GM18858 (cell line): ENCODE data around the gene HNRNPH1.

ENCODE experiments used
- ATAC-seq: cut with Tn5 transposase; IDR thresholded peaks from one replicate; pipeline ENCODE4 v1.9.1; 2021; ENCODE audit not compliant: unreplicated experiment

HNRNPH1 gene

DNA sequence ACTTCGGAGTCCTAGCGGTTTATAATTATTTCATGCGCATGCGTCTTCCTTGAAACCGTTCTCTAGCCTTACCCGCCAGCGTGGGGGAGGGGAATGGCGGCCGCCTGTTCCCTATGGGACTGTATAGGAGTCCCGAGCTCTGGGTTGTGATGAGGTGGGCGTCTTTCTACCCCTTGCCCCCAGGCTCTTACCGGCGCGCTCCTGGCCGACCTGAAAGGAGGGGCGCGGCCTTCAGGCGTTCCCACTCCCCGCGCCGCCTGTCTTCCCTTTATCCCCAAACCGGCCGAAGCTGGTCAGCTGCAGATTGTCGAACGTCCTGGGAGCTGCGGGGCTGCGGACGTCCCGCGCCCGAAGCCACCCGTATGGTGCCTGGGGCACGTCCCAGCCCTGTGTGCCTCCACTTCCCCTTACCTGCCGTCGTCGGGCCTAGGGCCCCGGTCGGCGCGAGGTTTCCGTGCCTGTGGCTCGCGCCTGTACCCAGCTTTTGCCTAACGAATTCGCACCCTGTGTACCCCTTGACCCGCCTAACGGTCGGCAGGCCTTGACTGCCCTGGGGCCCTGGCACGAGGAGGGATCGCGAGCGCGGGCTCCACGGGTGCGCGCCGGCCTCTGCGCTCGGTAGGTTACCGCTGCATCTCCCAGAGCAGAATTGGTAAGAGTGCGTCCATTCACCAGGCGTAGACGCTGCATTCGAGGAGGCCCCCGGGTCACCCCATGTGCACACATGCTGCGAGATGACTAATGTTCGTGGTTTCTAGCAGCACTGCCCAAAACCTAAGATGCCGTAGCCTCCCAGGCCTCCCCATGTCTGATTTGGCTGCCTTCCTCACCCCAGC, 653 bp upstream of the HNRNPH1 start:
- no peak for ATAC-seq

DNA sequence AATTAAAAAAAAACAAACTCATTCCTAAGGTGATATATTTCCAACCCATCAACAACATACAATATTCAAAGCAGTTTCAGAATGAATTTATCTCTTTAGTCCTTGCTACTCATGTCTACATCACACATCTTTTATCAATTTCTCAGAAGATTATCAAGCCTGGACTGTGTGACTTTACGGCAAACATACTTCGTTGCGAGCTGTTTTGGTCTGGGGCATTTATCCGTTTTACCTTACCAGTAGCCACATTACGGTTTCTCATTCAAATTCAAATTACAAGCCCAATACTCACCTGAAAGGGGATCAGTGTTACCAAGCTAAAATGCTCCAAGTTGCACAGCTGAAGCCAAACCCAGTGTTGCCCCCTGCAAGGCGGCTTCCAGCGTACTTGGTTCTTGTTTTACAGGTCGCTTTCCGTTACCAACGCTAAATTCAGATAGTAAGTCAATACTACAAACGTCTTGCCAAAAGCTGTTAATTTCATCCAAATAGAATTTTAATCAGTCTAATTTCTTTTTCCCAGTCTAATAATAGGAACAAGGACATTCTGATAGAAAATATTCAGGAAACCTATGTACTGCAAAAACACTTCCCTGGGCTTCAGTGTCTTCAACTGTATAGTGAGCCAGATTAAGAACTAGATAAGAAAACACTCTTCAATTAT, 1.8 kb downstream of the HNRNPH1 start:
- no peak for ATAC-seq

DNA sequence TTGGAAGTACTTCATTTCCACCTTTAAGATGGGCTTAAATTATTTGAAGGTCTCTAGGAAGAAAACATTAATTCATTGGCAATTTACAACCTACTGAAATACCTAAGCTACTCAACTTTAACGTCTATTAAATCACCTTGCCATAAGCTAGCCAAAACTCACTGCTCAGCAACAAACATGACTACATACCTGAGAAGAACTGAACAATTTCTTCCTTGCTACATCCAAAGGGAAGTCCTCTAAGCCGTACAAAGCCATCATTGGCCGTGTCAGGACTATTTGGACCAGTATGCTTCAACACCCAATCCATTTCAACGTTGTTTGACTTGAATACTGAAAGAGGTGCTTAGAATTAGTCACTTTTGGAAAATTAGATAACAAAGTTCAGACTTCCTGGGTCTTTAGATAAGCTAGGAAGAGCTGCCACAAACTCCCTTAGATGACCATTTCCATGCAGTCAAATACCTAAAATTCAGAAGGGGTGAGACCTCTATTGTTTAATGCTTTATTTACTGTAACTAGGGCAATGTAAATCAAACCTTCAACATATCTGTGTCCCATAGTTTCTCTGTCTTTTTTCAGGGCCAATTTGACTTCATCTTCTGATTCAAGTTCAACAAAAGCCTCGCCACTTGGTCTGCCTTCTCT, 2.6 kb downstream of the HNRNPH1 start:
- no peak for ATAC-seq

DNA sequence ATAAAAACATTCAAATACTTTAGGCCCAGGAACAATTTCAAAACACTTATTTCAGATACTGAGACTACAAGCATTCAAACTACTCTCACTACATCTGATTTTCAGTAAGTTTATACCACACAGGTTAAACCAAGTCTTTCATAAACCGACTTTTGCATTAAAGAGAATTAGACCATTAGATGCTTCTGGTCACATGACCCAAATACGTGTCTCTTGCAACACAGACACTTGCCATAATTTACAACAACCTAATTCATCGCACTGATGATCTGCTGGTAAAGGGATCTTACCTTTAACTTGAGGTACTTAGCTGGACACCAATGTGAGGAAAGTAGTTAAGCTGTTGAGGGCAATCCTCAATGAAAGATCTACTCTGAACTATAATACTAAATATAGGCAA, 3.2 kb downstream of the HNRNPH1 start:
- ATAC-seq = no peak

DNA sequence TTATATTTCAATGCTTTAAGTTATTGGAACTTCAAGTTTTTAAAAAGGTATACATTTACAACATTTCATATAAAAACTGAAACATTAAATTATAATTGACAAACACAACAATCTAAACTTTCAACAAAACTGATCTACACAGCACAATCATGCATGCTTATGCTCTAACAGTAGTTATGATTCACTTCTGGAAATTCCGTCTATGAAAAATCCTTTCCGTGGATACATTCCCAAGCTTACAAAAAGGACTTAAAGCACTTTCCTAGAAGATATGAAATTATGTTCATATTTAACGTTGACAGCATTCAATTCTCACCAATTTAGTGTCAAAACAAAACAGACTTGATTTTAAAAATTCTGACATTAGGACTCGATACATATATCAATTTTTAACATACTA, 3.7 kb downstream of the HNRNPH1 start:
- ATAC-seq = no peak

DNA sequence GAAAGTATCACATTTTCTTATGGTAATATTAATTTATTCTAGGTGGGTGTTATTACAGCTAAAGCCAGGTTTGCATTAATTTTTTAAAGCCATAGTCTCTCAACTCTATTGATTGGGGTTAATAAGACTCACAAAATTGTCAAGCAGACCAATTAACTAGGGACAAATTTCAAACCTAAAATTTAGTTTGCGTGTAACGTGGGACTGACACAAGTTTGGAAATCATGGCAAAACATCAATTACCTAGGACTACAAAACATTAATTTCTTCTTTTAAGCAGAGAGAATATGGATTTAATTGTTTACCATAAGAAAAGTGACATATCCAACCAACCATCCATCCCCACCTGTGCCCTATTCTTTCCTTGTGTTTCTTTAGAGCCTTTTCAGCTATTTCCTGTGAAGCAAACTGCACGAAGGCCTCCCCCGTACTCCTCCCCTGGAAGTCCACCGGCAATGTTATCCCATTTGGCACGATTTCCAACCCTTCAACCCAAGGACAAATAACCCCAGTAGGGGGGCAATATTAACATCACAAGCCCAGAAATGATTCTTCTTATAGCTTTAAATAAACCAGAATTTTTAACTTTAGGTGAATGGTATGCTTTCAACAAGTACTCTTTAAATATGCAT, 4.4 kb downstream of the HNRNPH1 start:
- ATAC-seq = no peak

DNA sequence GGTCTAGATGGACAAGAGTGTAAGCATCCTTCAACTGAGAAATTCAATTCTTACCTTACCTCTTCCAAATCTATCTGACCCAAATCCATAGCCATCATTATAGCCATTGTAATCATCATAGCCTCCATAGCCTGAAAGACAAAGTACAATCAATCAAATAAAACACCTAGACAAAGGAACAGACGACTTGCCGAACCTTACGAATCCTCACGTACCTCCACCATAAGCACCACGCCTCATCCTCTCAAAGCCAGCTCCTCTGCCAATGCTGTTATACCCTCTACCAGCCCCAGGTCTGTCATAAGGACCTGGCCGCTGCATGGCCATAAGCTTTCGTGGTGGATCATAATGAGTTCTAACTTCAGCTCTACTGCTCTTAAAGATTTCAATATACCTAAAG, 5.5 kb downstream of the HNRNPH1 start:
- no peak for ATAC-seq

DNA sequence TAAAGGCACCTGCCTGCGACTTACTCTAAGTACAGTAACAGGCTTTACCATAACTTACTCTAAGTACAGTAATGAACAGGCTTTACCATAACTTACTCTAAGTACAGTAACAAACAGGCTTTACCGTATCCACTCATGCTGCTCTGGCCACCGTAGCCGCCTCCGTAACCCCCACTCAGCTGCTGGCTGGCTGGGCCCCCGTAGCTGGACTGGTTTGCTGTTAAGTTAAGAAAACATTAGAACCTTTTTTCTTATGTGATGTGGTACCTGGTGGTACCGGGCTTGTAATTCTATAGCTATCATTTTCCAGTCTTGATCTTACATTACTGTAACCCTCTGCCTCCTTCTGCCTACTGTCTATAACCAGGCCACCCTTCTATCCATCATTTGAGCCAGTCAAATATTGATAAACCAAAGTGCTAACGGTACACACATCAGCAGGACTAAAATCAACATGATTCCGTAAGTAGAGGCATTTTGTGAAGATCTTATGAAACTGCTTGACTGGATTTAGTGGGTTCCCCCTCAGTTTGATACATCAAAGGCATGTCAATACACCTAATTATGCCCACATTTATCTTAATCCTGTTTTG, 7.4 kb downstream of the HNRNPH1 start:
- no peak for ATAC-seq

DNA sequence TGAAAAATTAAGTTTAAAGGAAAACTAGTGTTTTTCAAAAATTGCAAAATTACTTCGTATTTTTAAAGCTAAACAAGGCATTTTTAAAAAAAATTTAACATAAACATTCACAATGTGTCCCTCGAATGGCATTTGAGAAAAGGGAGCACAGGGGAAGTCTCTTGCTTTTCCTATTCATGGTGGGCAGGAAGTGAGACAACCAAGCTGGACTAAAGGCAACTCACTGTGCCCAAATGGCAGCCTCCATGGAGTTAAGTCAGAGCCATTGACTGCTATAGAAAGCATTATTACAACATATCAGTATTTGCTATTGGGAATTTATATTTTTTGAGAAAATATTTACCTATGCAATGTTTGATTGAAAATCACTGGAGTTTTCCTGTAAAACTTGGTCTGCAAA, 8.3 kb downstream of the HNRNPH1 start:
- ATAC-seq = no peak

DNA sequence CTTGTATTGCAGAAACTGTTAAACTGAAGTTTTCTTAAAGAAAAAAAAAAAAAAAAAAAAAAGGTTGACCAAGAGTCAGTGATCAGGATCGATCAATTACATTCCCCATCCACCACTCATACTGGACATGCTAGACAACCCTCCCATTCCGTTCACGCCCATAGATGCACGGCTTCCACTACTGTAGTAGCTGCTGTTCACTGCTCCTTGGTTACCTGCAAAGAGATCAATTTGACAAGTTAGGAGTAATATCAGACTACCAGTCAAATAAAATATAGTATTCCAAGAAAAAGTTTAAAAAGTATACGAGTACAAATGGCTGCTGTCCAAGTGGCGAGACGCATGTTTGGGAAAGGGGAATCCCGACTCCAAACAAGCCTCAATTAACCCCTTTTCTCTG, 8.7 kb downstream of the HNRNPH1 start:
- no peak for ATAC-seq

DNA sequence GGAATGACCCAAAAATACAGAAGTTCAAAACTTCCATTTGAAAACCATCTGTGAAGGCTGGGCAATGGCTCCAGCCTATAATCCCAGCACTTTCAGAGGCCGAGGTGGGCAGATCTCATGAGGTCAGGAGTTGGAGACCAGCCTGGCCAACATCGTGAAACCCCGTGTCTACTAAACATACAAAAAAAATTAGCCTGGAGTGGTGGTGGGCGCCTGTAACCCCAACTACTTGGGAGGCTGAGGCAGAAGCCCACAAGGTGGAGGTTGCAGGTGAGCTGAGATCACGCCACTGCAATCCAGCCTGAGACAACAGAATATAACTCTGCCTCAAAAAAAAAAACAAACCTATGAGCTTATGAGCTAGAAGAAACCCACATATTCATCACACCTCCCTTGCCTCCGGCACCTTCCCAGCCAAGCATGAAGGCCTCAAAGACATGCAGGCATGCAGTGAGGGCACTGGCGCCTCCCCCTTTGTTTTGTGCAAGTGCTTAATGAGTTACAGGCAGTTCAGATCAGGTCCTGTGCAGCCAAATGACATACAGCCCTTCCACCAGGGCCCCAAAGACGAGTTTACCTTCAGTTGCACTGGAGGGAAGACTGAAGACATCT, 9.9 kb downstream of the HNRNPH1 start:
- no peak for ATAC-seq

DNA sequence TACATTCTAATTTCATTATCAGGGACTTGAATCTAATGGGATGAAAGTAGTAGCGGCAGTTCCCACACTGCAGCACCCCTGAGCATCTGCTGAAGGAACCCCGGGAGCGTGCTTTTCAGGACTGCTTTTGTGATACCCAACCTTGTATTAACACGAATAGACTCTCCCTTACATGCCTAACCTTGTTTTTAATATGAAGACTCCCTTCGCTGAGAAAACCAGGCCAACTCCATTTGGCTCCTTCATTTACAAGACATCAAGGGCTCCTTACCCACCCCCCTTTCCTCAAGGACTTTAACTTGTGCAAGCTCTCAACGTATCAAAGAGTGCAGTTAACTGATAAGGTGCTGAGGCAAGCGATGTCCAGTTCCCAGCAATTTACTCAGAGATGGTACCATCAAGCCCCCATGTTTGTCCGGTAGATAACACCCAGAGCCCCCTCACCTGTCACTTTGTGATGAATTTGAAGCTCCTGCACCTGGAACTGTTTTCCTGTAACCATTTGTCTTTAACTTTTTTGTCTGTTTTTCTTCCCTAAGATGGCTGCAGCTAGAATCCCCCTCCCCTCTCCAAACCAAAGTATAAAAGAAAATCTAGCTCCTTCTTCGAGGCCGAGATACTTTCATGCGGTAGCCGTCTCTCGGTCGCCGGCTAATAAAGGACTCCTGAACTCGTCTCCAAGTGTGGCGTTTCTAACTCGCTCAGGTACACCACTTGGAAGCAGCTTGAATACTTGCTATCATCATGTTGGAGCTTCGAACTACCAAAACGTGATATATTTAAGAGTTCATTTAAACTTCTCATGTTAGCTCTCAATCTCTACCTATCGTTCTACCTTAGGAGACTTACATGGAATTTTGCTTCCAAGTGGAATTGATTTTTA, 10.7 kb downstream of the HNRNPH1 start:
- no peak for ATAC-seq

DNA sequence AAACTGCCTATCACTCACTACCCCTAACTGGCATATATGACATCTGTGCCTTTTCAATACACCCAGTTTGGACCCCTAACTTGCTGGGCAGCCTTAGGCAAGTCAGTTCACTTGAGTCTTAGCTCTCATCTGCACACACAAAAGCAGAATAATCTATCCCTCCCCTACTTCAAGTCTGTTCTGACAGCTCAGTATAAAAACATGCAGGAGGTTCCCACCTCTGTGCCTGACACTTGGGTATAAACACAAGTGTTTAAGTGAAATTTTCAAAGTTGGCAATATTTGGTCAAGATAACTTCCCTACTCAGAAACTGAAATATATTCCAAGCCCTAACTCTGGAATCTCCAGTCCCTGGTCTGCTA, 12.6 kb downstream of the HNRNPH1 start:
- no peak for ATAC-seq

DNA sequence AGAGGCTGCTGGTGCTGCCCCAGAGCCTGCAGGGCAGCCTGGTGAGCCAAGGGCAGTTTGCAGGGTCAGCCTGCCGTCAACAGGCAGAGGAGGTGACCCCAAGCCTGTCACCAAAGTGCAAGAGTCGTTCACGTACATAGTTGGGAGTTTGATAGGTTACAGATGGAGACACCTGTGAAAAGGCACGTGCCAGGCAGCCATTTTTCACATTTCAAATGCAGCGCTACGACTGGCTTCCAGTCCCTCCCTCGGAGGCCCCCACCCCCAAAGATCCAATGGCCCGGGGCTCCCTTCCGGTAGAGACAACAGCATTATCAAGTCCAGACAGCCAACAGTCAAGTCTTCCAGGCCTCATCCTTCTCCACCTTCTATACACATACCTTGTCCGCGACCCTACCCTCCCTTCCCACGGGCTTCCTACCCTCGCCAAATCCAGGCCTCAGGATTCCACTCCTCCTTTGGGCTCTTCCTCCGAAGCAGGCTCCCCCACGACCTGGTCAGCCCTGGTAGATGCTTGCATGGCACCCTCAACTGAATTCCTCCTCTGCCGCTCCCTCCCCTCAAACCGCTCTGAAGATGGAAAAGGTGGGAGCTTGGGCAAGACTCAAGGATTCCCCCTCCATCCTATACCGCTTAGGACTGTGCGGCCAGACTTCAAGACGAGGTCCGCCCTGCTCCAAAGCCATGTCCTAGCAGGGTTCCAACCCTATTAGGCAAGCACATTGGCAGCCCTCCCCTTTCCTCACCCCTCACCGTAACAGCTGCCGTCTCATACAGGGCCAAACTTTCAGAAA, 13.2 kb downstream of the HNRNPH1 start:
- ATAC-seq = no peak

DNA sequence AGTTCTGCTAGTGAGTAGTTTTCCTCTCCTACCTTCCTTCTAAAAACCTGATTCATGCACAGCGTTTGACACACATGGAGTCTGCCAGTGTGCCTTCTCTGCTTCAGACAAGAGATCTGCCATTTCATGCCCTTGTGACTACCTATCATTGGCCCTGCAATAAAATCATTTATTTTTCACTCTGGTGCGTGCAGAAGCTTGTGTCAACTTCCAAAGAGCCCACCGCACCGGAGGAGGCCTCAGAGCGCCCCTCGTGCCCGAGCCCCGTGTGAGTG, 13.7 kb downstream of the HNRNPH1 start:
- no peak for ATAC-seq

DNA sequence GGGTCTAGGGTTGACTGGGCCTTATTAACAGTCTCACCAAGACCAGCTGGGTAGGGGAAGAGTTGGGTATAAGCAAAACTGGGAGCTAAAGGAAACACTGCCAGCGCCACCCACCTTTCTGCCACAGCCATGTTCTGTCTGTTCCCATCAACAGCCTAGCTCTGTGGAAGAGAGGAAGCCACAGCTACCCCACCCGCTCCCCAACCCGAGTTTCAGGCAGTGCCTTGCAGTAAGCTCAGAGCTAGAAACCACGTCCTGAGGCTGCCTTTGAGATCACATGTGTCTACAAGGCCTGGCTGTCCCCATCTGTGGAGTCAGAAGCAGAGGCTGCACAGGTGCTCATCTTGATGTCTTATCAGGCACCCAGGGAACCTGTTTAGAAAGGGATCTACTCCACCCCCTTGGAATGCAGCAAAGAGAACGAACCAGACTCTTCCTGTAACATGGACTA, 15.3 kb downstream of the HNRNPH1 start:
- ATAC-seq = no peak

DNA sequence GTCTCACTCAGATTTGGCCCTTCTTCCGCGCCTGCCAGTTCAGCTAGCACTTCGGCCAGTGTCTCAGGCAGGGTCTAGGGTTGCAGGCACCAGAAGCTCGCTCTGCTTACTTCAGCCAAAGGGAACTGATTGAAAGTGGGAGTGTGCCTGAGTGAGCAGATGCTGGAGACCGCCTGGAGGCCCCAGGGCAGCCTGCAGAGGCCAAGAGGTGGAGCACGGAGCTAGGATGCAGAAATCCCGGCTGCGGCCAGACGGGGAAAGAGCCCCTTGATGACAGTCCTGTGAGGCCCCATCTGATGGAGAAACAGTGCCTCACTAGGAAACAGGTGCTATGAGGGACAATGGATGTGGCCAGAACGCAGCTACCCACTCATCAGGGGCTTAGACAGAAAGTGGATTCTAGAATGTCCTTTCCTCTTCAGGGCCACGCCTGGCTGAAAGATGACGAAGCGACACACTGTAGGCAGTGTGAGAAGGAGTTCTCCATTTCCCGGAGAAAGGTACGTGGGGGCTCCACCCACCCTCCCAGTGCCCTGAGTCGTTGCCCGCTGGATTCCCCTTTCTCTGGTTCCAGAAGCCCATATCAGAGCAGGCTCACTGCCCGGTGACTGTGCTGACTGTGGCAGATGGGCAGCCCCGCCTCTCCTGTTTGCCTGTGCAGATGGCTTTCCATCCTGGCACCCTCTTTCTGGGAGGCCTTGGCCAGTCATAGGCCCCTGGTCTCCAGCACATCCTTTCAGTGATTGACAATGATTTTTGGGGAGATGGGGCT, 16.1 kb downstream of the HNRNPH1 start:
- no peak for ATAC-seq

DNA sequence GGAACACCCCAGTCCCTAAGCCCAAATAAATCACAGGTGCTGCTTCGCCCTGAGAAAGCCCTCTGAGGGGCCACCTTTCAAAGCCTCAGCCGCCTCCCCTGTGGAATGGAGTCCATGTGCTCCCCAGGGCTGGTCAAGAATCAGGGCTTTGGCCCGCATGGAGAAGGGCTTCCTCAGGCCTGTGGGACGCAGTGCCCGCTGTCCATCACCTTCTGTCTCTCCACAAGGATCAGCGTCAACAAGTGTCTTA, 16.6 kb downstream of the HNRNPH1 start:
- no peak for ATAC-seq
